Muscle of leg (tissue), 11 donors: ENCODE measurements around the gene EGFR. TPM values are rescaled to one million over a fixed set of nuclear protein-coding genes. Genes with fewer than 3 reads are reported as not detected.

Experiments used
- DNase-seq: peaks from one replicate; pipeline ENCODE4 v3.0.0; 2013
- H3K27ac ChIP-seq: one replicate; pipeline ENCODE4 v1.5.1; 2013; ENCODE audit warnings: mild to moderate bottlenecking, low read length, control low read depth
- H3K27me3 ChIP-seq: one replicate; pipeline ENCODE4 v1.6.1; 2013; ENCODE audit warnings: low read length; ENCODE audit not compliant: control insufficient read depth, insufficient read depth
- H3K36me3 ChIP-seq: one replicate; pipeline ENCODE4 v1.6.1; 2013; ENCODE audit warnings: low read length; ENCODE audit not compliant: control insufficient read depth, insufficient read depth
- H3K4me1 ChIP-seq: one replicate; pipeline ENCODE4 v1.6.1; 2013; ENCODE audit warnings: low read length; ENCODE audit not compliant: control insufficient read depth, insufficient read depth
- H3K4me3 ChIP-seq: one replicate; pipeline ENCODE4 v1.5.1; 2013; ENCODE audit warnings: low read length, control low read depth
- H3K9me3 ChIP-seq: replicated peaks from 2 replicates; pipeline ENCODE4 v1.6.1; 2013; ENCODE audit warnings: low read depth, low read length; ENCODE audit not compliant: control insufficient read depth
- WGBS: methylation state at CpG from one replicate; pipeline ENCODE4 v1.1.5; 2013; ENCODE audit warnings: missing lambda C conversion rate; ENCODE audit not compliant: insufficient coverage; 5-methylcytosine and 5-hydroxymethylcytosine counted together
- polyA plus RNA-seq, 8 donors: library from polyadenylated mRNA; unstranded; fragments of 120-200 nt; gene quantifications; one replicate each; pipeline versions ENCODE4 v1.2.1 to v1.2.3, GENCODE V29; 2013; ENCODE audit warnings: inconsistent platforms in 1 of 8, low replicate concordance in 1 of 8; ENCODE audit not compliant: insufficient read length in 8 of 8, insufficient read depth in 1 of 8
- total RNA-seq: library from RNA; stranded (reverse); fragments of 120-200 nt; gene quantifications from one replicate; pipeline ENCODE4 v1.2.4, GENCODE V29; 2013

EGFR gene
- total and polyA plus RNA-seq, 9 donors = 18.6 to 42.8 (median 25.5) TPM

DNA sequence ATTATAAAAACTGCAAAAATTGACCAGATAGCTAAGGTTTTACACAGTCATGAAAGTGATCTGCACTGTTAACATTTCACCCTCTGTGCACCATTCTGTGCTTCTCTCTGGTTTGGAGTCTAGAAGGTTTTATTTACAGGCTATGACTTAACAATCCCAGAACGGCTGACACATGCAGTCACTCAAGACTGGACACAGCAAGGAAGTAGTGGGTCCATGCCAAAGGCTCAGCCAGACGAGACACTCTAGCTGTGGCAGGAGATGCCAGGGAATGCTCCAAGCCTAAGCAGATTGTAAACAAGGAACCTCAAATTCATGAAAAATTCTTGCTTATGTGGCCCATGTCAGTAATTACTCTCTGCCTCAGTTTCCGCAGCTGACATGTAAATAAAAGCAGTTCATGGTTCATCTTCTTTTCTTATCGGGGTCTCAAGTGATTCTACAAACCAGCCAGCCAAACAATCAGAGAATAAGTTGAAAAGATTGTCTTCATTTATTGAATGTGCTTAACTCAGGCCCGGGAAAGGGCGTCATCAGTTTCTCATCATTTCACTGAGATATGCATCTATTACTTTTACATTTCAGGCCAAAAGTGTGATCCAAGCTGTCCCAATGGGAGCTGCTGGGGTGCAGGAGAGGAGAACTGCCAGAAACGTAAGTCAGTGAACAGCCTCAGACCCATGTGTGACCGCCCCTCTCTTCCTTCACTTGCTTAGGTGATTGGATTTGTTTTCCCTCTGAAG is 132.1 kb downstream of the EGFR start:
- no peak overlapping the region for H3K27ac ChIP-seq
- no peak overlapping the region for H3K4me3 ChIP-seq
- 53% methylated on average over 2 of the region's 8 CpGs for WGBS
- H3K4me1 ChIP-seq = peaks cover 5% of the 10 kb centered on the region
- H3K9me3 ChIP-seq = no peaks in the 10 kb centered on the region
- no peaks in the 10 kb centered on the region for H3K27me3 ChIP-seq
- peaks cover 48% of the 10 kb centered on the region for H3K36me3 ChIP-seq
- peak; percentile 67 for DNase-seq

DNA sequence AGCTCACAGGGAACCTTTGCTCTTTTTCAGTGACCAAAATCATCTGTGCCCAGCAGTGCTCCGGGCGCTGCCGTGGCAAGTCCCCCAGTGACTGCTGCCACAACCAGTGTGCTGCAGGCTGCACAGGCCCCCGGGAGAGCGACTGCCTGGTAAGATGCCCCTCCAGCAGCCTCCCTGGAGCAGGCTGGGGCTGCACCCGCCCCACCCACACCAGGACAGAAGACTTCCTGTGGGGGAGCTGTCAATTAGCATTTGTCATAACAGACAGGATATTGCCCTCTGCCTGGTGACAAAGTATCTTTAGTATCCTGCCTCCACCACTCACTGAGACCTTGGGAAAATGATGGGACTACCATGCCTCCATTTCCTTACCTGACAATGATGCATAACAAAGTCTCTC is 133.7 kb downstream of the EGFR start:
- Histone ChIP-seq H3K36me3 (peaks cover 54% of the 10 kb centered on the region), H3K27me3 (no peaks in the 10 kb centered on the region), H3K4me1 (peaks cover 16% of the 10 kb centered on the region), H3K27ac (no peak overlapping the region), H3K4me3 (no peak overlapping the region), H3K9me3 (no peaks in the 10 kb centered on the region)
- DNase-seq = no peak
- 100% methylated on average over 1 of the region's 6 CpGs for WGBS

DNA sequence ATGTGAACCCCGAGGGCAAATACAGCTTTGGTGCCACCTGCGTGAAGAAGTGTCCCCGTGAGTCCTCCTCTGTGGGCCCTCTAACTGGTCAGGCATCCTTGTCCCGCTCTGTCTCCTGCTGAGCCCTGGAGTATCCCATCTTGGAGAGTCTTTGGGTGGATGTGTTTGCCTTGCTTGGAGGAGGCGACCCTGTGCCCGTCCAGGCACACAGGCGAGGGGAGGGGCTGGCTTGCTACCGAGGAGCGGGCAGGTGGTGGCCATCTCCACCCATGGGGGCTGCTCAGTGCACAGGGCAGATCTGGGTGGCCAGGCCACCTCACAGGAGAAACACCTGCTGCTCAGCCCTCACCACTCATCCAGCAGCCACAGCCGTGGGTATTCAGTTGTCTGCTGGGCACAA is 135.3 kb downstream of the EGFR start:
- peaks cover 64% of the 10 kb centered on the region for H3K36me3 ChIP-seq
- 94% methylated on average over 9 of the region's 10 CpGs for WGBS
- DNase-seq = no peak

DNA sequence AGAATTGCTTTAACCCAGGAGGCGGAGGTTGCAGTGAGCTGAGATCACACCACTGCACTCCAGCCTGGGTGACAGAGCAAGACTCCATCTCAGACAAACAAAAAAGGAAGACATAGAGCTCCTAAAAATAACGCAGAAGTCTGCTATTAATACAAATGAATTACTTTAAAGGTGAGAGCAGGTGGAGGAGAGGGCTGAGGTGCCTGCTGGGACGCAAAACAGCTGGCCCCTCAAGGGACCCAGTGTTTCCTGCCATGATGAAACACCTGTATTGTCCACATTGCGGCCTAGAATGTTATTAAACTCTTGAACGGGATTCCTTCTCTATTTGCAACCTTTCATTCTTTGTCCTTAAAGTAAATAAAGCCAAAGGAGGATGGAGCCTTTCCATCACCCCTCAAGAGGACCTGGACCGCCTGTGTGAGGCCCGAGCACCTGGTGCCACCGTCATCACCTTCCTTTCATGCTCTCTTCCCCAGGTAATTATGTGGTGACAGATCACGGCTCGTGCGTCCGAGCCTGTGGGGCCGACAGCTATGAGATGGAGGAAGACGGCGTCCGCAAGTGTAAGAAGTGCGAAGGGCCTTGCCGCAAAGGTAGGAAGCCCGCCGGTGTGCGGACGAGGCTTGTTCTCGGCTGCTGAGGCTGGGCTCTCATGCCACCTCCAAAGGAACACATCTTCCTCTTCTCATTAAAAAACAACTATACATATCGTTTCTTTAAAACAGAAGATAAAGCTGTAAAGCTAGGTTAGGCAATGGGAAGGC is 136.7 kb downstream of the EGFR start:
- peaks cover 15% of the 10 kb centered on the region for H3K4me1 ChIP-seq
- no peaks in the 10 kb centered on the region for H3K27me3 ChIP-seq
- H3K27ac ChIP-seq = no peak overlapping the region
- no peaks in the 10 kb centered on the region for H3K9me3 ChIP-seq
- DNase-seq = no peak
- no peak overlapping the region for H3K4me3 ChIP-seq
- peaks cover 66% of the 10 kb centered on the region for H3K36me3 ChIP-seq
- 76% methylated on average over 5 of the region's 24 CpGs for WGBS

More for the DNA sequence above, 135.3 kb downstream of the EGFR start:
- no peak overlapping the region for H3K27ac ChIP-seq
- H3K4me3 ChIP-seq = no peak overlapping the region
- peaks cover 17% of the 10 kb centered on the region for H3K4me1 ChIP-seq
- H3K27me3 ChIP-seq = no peaks in the 10 kb centered on the region
- no peaks in the 10 kb centered on the region for H3K9me3 ChIP-seq

DNA sequence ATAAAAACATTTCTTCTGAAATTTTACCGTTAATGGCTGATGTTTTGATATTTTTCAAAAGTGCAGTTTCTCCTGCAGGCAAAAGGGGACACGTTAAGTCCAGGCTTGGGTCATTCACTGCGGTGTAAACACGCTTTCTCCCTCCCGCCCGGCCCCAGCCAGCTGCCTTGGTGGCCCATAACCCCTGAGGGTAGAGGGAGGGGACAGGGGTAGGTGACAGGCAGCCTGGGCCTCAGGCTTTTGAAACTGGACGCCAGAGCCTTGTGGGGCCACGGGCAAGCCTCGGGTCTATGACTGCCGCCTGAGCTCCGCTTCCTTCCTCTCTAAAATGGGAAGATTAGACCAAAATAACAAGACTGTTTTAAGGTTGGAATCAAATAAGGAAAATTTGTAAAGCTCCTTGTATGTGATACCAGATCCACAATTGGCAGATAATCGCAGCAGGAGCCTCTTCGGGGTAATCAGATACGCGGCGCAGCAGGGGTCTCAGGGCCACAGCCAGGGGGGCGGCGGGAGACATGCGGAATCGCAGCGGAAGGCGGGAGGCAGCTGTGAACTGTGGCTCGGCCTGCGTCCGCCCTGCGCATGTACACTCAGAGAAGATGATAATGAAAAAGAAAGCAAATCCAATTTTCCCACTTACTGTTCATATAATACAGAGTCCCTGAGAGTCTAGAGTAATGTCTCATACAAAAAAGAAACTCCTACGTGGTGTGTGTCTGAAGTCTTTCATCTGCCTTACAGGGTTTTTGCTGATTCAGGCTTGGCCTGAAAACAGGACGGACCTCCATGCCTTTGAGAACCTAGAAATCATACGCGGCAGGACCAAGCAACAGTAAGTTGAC is 138.3 kb downstream of the EGFR start:
- DNase-seq = peak; percentile 56
- Histone ChIP-seq H3K9me3 (no peaks in the 10 kb centered on the region), H3K4me1 (peaks cover 13% of the 10 kb centered on the region), H3K36me3 (peaks cover 72% of the 10 kb centered on the region), H3K4me3 (no peak overlapping the region), H3K27ac (peak overlapping the region; percentile 29), H3K27me3 (no peaks in the 10 kb centered on the region)
- 60% methylated on average over 13 of the region's 30 CpGs for WGBS

DNA sequence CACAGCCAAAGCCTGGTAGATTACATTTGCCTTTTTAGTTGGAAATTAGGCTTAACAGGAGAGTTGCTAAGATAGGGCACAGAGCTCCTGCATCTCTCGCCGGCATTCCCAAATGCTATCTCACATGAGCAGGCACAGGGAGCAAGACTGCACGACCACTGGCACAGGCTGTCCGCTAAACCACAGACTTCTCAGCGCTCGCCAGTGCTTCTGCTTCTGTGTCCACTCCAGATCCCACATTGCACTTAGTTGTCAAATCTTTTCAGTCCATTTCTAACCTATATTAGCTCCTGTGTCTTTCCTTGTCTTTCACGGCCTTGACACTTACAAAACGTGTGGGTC is 138.9 kb downstream of the EGFR start:
- H3K9me3 ChIP-seq = no peaks in the 10 kb centered on the region
- H3K36me3 ChIP-seq = peaks cover 70% of the 10 kb centered on the region
- H3K27ac ChIP-seq = peak overlapping the region; percentile 29
- 88% methylated on average over 8 of the region's 8 CpGs for WGBS
- no peak for DNase-seq
- no peaks in the 10 kb centered on the region for H3K27me3 ChIP-seq
- H3K4me1 ChIP-seq = peaks cover 13% of the 10 kb centered on the region
- no peak overlapping the region for H3K4me3 ChIP-seq

DNA sequence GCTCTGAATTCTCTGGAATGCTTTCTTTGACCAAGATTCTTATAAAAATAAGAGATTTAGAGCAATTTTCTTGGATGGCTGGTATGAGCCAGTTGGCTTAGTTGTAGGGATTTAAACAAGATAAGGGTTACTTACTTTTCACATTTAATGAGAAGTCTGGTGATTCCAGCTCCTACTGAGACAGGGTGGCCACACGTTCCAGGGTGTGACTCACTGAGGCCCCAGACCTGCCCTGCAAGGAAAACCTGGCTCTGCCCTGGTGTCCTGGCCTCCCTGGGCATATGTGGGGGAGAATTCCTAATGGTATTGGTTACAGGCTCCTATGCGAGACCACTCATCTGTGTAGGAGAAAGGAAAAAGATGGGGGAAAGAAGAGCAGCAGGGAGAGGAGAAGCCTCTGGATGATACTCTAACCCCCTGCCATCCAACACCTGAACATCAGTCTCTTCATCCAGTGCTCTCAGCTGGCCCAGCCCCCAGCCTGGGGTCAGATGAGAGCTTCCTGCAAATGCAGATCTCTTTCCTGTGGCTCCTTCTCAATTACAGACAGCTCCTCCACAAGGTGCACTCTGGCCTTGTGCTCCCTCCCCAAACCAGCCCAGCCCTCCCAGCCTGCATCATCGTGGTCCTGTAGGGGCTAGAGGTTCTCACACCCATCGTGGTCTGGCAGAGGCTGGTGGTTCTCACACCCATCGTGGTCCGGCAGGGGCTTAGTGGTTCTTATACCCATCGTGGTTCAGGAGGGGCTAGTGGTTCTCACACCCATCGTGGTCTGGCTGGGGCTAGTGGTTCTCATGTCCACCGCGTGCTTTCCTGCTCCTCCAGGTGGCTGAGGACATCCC is 139.9 kb downstream of the EGFR start:
- DNase-seq = no peak
- Histone ChIP-seq H3K27me3 (no peaks in the 10 kb centered on the region), H3K4me3 (no peak overlapping the region), H3K4me1 (peaks cover 13% of the 10 kb centered on the region), H3K36me3 (peaks cover 62% of the 10 kb centered on the region), H3K9me3 (no peaks in the 10 kb centered on the region), H3K27ac (no peak overlapping the region)
- 82% methylated on average over 9 of the region's 10 CpGs for WGBS

DNA sequence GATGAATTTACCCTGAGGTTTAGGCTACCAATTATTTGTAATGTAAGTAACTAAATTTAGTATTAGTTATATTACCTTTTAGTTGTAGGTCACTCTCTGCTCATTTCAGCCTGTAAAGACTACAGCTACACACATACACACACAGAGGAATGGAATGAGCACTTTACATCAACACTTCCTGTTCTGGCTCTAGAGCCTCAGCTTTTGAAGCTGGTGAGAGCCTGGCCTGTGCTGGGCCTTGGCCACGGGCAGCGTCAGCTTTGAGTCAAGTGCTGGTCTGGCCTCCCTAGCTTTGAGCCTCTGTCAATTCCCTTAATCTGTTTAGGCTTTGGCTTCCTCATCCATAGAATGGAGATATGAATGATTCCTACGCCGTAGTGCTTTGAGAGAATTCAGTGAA is 141.7 kb downstream of the EGFR start:
- Histone ChIP-seq H3K4me3 (no peak overlapping the region), H3K9me3 (no peaks in the 10 kb centered on the region), H3K27me3 (no peaks in the 10 kb centered on the region), H3K36me3 (peaks cover 57% of the 10 kb centered on the region), H3K4me1 (peaks cover 13% of the 10 kb centered on the region), H3K27ac (no peak overlapping the region)
- 75% methylated on average over 2 of the region's 4 CpGs for WGBS
- no peak for DNase-seq

DNA sequence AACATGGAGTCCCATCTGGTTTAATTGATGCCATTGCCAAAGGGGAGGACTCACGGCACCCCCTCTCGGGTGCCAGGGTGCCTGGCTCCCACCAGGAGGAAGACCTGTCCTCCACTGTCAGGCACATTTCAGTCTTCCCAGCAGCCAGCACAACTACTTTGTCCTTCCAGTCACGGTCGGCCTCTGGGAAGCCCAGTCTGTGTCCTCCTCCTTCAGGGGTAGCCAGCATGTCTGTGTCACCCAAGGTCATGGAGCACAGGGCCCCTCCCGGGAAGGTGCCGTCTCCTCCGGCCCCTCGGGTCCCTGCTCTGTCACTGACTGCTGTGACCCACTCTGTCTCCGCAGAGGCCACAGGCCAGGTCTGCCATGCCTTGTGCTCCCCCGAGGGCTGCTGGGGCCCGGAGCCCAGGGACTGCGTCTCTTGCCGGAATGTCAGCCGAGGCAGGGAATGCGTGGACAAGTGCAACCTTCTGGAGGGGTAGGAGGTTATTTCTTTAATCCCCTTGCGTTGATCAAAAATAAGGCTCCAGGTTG is 142.4 kb downstream of the EGFR start:
- no peak overlapping the region for H3K27ac ChIP-seq
- no peaks in the 10 kb centered on the region for H3K9me3 ChIP-seq
- no peak overlapping the region for H3K4me3 ChIP-seq
- no peak for DNase-seq
- peaks cover 9% of the 10 kb centered on the region for H3K4me1 ChIP-seq
- 92% methylated on average over 13 of the region's 16 CpGs for WGBS
- no peaks in the 10 kb centered on the region for H3K27me3 ChIP-seq
- peaks cover 54% of the 10 kb centered on the region for H3K36me3 ChIP-seq
